Nephron (organoid): ENCODE data around the gene CFAP100.
A peak's percentile ranks its signal among the peaks of the same experiment; 100 is the strongest.

Source experiments
- H3K27ac Mint-ChIP-seq, 3 experiments: 2 replicates each; pipeline ENCODE4 v1.8.0; 2020; ENCODE audit warnings: mixed read lengths in 3 of 3, mild to moderate bottlenecking in 2 of 3, moderate library complexity in 1 of 3
- H3K27me3 Mint-ChIP-seq: 2 replicates; pipeline ENCODE4 v1.8.0; 2021; ENCODE audit warnings: low read depth, mild to moderate bottlenecking, moderate library complexity, mixed read lengths
- H3K36me3 Mint-ChIP-seq: 2 replicates; pipeline ENCODE4 v1.8.0; 2020; ENCODE audit warnings: low read depth, mixed read lengths
- H3K4me1 Mint-ChIP-seq: 2 replicates; pipeline ENCODE4 v1.8.0; 2020; ENCODE audit warnings: mixed read lengths
- H3K4me3 Mint-ChIP-seq, 3 experiments: 2 replicates each; pipeline ENCODE4 v1.8.0; 2020; ENCODE audit warnings: mild to moderate bottlenecking in 3 of 3, mixed read lengths in 3 of 3, moderate library complexity in 2 of 3
- H3K9me3 Mint-ChIP-seq: 2 replicates; pipeline ENCODE4 v1.8.0; 2020; ENCODE audit warnings: mixed read lengths
- CTCF ChIP-seq, 3 experiments: fragments of 200-600 bp; sonication (generic); IDR thresholded peaks; one replicate each; pipeline ENCODE4 v1.5.0; 2021; ENCODE audit warnings: antibody characterized with exemption in 3 of 3; ENCODE audit not compliant: unreplicated experiment in 3 of 3

CFAP100 gene

GRCh38 chr3:126439346-126439967, 44.7 kb downstream of the CFAP100 start:
- Mint-ChIP-seq H3K27ac (no peak overlapping the region), H3K4me3 (no peak overlapping the region), H3K4me1 (peaks cover 11% of the 10 kb centered on the region), H3K36me3 (peaks cover 23% of the 10 kb centered on the region), H3K27me3 (no peaks in the 10 kb centered on the region), H3K9me3 (no peaks in the 10 kb centered on the region)
- no peak for TF ChIP-seq CTCF (IDR thresholded peaks at IDR 0.05; ENCODE audit: unreplicated experiment in 3 of 3)

- Mint-ChIP-seq H3K9me3 (no peaks in the 10 kb centered on the region), H3K4me3 (no peak overlapping the region), H3K4me1 (peaks cover 11% of the 10 kb centered on the region), H3K27ac (no peak overlapping the region), H3K27me3 (no peaks in the 10 kb centered on the region), H3K36me3 (peaks cover 21% of the 10 kb centered on the region)
- TF ChIP-seq CTCF (IDR thresholded peaks at IDR 0.05; ENCODE audit: unreplicated experiment in 3 of 3): no peak
These were observed 45.4 kb downstream of the CFAP100 start for GRCh38 chr3:126439968-126440708.

GRCh38 chr3:126440709-126440995, 45.9 kb downstream of the CFAP100 start:
- TF ChIP-seq CTCF (IDR thresholded peaks at IDR 0.05; ENCODE audit: unreplicated experiment in 3 of 3): no peak
- Mint-ChIP-seq H3K4me1 (peaks cover 11% of the 10 kb centered on the region), H3K36me3 (peaks cover 21% of the 10 kb centered on the region), H3K9me3 (no peaks in the 10 kb centered on the region), H3K27me3 (no peaks in the 10 kb centered on the region), H3K27ac (no peak overlapping the region), H3K4me3 (no peak overlapping the region)

- no peaks in the 10 kb centered on the region for H3K27me3 Mint-ChIP-seq
- no peak overlapping the region for H3K4me3 Mint-ChIP-seq
- no peak for TF ChIP-seq CTCF (IDR thresholded peaks at IDR 0.05; ENCODE audit: unreplicated experiment in 3 of 3)
- H3K9me3 Mint-ChIP-seq: no peaks in the 10 kb centered on the region
- peak overlapping the region in 2 of 3 experiments; percentile 71 to 77 for H3K27ac Mint-ChIP-seq
- H3K36me3 Mint-ChIP-seq: peaks cover 21% of the 10 kb centered on the region
- H3K4me1 Mint-ChIP-seq: peaks cover 11% of the 10 kb centered on the region
These were observed 46.7 kb downstream of the CFAP100 start for GRCh38 chr3:126441256-126441880.

GRCh38 chr3:126442094-126442855, 47.6 kb downstream of the CFAP100 start:
- peaks cover 11% of the 10 kb centered on the region for H3K4me1 Mint-ChIP-seq
- no peak for TF ChIP-seq CTCF (IDR thresholded peaks at IDR 0.05; ENCODE audit: unreplicated experiment in 3 of 3)
- H3K27me3 Mint-ChIP-seq: no peaks in the 10 kb centered on the region
- no peak overlapping the region for H3K4me3 Mint-ChIP-seq
- H3K27ac Mint-ChIP-seq: peak overlapping the region in 2 of 3 experiments; percentile 71 to 77
- no peaks in the 10 kb centered on the region for H3K9me3 Mint-ChIP-seq
- peaks cover 17% of the 10 kb centered on the region for H3K36me3 Mint-ChIP-seq
